HepG2 (cell line): Measurements from ENCODE around the gene GAL3ST2.

Experiments used
- EZH2 ChIP-seq: conservative IDR thresholded peaks from 2 replicates; pipeline ENCODE4 v1.6.1; 2012; ENCODE audit warnings: mild to moderate bottlenecking, low read depth, low read length, moderate library complexity
- HNRNPLL ChIP-seq: fragments of 200-400 bp; formaldehyde crosslinking; IDR thresholded peaks from 2 replicates; pipeline ENCODE4 v1.6.1; 2017; ENCODE audit warnings: mild to moderate bottlenecking, low read depth, low read length; ENCODE audit not compliant: poor library complexity, severe bottlenecking
- KLF16 ChIP-seq, 2 experiments: sonication (generic) in 1 of 2; formaldehyde crosslinking in 1 of 2; IDR thresholded peaks; 2 replicates each; pipeline versions ENCODE4 v1.6.1 to v1.8.0; 2016 to 2023; ENCODE audit warnings: missing genetic modification reagents in 2 of 2, missing compliant biosample characterization in 1 of 2
- MAFK ChIP-seq, 2 experiments: IDR thresholded peaks in 1 of 2; conservative IDR thresholded peaks in 1 of 2; 2 replicates each; pipeline ENCODE4 v1.6.1; 2011; ENCODE audit warnings: improper control_type of control experiment in 2 of 2, low read length in 2 of 2
- NAIF1 ChIP-seq: sonication (generic); formaldehyde crosslinking; IDR thresholded peaks from 2 replicates; pipeline ENCODE4 v1.5.0; 2020; ENCODE audit warnings: mild to moderate bottlenecking, missing genetic modification reagents, borderline replicate concordance
- PCBP1 ChIP-seq: fragments of 200-400 bp; formaldehyde crosslinking; IDR thresholded peaks from 2 replicates; pipeline ENCODE4 v1.6.1; 2017; ENCODE audit warnings: mild to moderate bottlenecking, low read depth, low read length, borderline replicate concordance
- TEAD3 ChIP-seq: optimal IDR thresholded peaks from 2 replicates; pipeline ENCODE3; 2016; ENCODE audit warnings: borderline replicate concordance
- ZNF232 ChIP-seq: sonication (generic); formaldehyde crosslinking; IDR thresholded peaks from 2 replicates; pipeline ENCODE4 v1.4.0; 2020; ENCODE audit warnings: missing genetic modification reagents, borderline replicate concordance
- ZNF337 ChIP-seq: sonication (generic); formaldehyde crosslinking; IDR thresholded peaks from 2 replicates; pipeline ENCODE4 v1.5.1; 2020; ENCODE audit warnings: missing genetic modification reagents, low read depth, mild to moderate bottlenecking, borderline replicate concordance
- ZNF510 ChIP-seq: sonication (generic); formaldehyde crosslinking; IDR thresholded peaks from 2 replicates; pipeline ENCODE4 v1.4.0; 2020; ENCODE audit warnings: low read depth, mild to moderate bottlenecking, missing genetic modification reagents
- TF ChIP-seq, protein P1 (sequence below): IDR thresholded peaks from 2 replicates; pipeline ENCODE4 v1.6.1; 2012; ENCODE audit warnings: inconsistent platforms
- TF ChIP-seq, protein P2 (sequence below): sonication (generic); formaldehyde crosslinking; IDR thresholded peaks from 2 replicates; pipeline ENCODE4 v1.5.0; 2020; ENCODE audit warnings: mild to moderate bottlenecking, missing genetic modification reagents, moderate library complexity

DNA sequence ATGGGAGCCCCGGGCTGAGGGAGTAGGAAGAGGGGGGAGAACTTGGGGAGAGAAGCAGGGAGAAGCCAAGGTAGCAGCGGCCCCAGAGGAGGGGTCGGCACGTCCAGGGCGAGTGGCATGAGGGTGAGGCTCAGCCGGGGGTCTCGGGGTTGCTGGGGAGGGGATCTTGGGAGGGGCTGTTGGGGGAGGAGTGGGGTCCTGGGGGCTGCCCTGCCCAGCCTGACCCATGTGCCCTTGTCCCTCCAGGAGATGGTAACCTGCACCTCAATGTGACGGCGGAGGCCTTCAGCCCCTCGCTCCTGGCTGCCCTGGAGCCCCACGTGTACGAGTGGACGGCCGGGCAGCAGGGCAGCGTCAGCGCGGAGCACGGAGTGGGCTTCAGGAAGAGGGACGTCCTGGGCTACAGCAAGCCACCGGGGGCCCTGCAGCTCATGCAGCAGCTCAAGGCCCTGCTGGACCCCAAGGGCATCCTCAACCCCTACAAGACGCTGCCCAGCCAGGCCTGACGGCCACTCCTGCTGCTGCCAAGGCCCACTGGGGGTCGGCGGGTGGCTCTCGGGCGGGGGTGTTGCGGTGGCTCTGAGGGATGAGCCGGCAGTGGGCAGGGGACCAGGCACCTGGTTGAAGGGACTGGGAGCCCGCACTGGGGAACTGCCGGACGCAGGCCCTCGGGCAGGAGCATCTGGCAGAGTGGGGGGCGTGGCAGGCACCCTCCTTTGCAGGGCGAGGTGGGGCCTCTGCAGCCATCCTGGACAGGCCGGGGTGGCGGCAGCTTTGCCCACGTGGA lies 9.0 kb upstream of the GAL3ST2 start:
- no peak for TF ChIP-seq TEAD3
- TF ChIP-seq HNRNPLL: no peak
- no peak for TF ChIP-seq MAFK (conservative IDR thresholded peaks at IDR 0.05 in 1 of 2, IDR thresholded peaks at IDR 0.05 in 1 of 2; ENCODE audit: low read length in 2 of 2)
- TF ChIP-seq, protein P1, sequence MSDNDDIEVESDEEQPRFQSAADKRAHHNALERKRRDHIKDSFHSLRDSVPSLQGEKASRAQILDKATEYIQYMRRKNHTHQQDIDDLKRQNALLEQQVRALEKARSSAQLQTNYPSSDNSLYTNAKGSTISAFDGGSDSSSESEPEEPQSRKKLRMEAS: no peak
- no peak for TF ChIP-seq PCBP1
- TF ChIP-seq NAIF1: no peak
- no peak for TF ChIP-seq ZNF510 (CRISPR knock-in tag)
- TF ChIP-seq KLF16 (CRISPR knock-in tag; IDR thresholded peaks at IDR 0.05): no peak
- TF ChIP-seq ZNF232: no peak
- TF ChIP-seq ZNF337: no peak
- TF ChIP-seq EZH2: no peak
- TF ChIP-seq, protein P2, sequence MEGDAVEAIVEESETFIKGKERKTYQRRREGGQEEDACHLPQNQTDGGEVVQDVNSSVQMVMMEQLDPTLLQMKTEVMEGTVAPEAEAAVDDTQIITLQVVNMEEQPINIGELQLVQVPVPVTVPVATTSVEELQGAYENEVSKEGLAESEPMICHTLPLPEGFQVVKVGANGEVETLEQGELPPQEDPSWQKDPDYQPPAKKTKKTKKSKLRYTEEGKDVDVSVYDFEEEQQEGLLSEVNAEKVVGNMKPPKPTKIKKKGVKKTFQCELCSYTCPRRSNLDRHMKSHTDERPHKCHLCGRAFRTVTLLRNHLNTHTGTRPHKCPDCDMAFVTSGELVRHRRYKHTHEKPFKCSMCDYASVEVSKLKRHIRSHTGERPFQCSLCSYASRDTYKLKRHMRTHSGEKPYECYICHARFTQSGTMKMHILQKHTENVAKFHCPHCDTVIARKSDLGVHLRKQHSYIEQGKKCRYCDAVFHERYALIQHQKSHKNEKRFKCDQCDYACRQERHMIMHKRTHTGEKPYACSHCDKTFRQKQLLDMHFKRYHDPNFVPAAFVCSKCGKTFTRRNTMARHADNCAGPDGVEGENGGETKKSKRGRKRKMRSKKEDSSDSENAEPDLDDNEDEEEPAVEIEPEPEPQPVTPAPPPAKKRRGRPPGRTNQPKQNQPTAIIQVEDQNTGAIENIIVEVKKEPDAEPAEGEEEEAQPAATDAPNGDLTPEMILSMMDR (CRISPR knock-in tag): no peak
